Measurements from ENCODE around the gene PRKCE. TPM values are rescaled to one million over a fixed set of nuclear protein-coding genes. Genes with fewer than 3 reads are reported as not detected.

PRKCE gene
- total RNA-seq, 1 experiment from 2014 or later: 14.8 TPM

DNA sequence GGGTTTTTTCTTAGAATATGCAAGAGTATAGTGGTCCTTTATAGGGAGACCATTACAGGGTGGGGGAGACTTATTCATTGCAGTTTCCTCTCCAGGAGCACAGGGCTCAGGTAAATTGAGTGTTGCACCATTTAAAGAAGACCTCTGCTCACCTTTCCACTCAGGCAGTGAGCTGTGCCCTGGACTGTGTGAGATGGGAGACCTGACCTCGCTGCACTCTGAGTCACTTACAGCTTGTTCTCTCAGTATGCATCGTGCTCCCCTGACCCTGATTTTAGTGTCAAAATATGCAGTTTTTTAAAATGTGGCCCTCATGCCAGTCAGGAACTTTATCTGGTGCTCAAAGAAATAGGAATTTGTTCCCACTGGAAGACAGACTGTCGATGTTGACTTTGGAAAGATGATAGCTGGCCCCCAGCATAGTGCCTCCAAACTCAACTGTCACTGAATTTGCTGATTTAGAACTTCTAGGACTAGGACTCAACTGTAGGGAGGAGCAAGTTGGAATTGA is 499.0 kb downstream of the PRKCE start:
- Histone ChIP-seq H3K9me2 (ENCODE audit: insufficient read depth) (no peaks in the 10 kb centered on the region), H3K36me3 (ENCODE audit: control insufficient read depth in 1 of 2, insufficient read depth in 2 of 2, low read length in 2 of 2) (no peaks in the 10 kb centered on the region), H3K4me2 (ENCODE audit: low read length) (no peak overlapping the region), H3K27ac (ENCODE audit: low read depth, low read length) (no peak overlapping the region), H2AFZ (ENCODE audit: low read depth, low read length, poor library complexity, severe bottlenecking) (no peak overlapping the region), H3K79me2 (ENCODE audit: insufficient read depth, low read length) (no peaks in the 10 kb centered on the region), H3K27me3 (ENCODE audit: insufficient read depth, low read length) (no peaks in the 10 kb centered on the region), H3K9me3 (ENCODE audit: control insufficient read depth in 1 of 2, insufficient read depth in 1 of 2, low read depth in 1 of 2, low read length in 2 of 2) (no peaks in the 10 kb centered on the region), H4K20me1 (ENCODE audit: insufficient read depth) (no peaks in the 10 kb centered on the region), H3K4me1 (ENCODE audit: control insufficient read depth in 1 of 2, insufficient read depth in 2 of 2, low read length in 2 of 2) (peaks cover 0 to 7% of the 10 kb centered on the region in 2 experiments; a peak in 1 of 4 replicates), H3K9ac (ENCODE audit: low read length) (no peak overlapping the region), H3K4me3 (replicated peaks in 1 of 2; ENCODE audit: low read depth in 1 of 2, low read length in 2 of 2) (no peak overlapping the region)
- RAD21 ChIA-PET (ENCODE audit: low non-redundant PET in 1 of 2, low total read pairs in 2 of 2, uncharacterized antibody in 2 of 2, unreplicated experiment in 2 of 2): no interaction called here
- TF ChIP-seq CEBPB (IDR thresholded peaks at IDR 0.05; ENCODE audit: low read depth) (no peak), ZNF274 (IDR thresholded peaks at IDR 0.05; ENCODE audit: low read depth, low read length) (no peak), EZH2phosphoT487 (IDR thresholded peaks at IDR 0.05; ENCODE audit: borderline replicate concordance) (no peak), FOSL1 (IDR thresholded peaks at IDR 0.05; ENCODE audit: low read depth) (no peak), RAD21 (IDR thresholded peaks at IDR 0.05; ENCODE audit: low read depth) (no peak), ELF1 (IDR thresholded peaks at IDR 0.05; ENCODE audit: borderline replicate concordance, low read depth) (no peak), SIN3A (IDR thresholded peaks at IDR 0.05; ENCODE audit: low read depth) (no peak), CBX3 (IDR thresholded peaks at IDR 0.05; ENCODE audit: low read depth) (no peak), EGR1 (IDR thresholded peaks at IDR 0.05; ENCODE audit: low read depth) (no peak)
- TF ChIP-seq, protein P1, sequence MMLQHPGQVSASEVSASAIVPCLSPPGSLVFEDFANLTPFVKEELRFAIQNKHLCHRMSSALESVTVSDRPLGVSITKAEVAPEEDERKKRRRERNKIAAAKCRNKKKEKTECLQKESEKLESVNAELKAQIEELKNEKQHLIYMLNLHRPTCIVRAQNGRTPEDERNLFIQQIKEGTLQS (IDR thresholded peaks at IDR 0.05): no peak
- no TSS peak for BruUV-seq (replicated peaks)
- no peak for ATAC-seq
- no peak for DNase-seq (ENCODE audit: low read depth, low spot score)
- POLR2A ChIA-PET: no interaction called here
- intact Hi-C loops (cut with micrococcal nuclease): no loop called here
- CTCF ChIA-PET: no interaction called here

DNA sequence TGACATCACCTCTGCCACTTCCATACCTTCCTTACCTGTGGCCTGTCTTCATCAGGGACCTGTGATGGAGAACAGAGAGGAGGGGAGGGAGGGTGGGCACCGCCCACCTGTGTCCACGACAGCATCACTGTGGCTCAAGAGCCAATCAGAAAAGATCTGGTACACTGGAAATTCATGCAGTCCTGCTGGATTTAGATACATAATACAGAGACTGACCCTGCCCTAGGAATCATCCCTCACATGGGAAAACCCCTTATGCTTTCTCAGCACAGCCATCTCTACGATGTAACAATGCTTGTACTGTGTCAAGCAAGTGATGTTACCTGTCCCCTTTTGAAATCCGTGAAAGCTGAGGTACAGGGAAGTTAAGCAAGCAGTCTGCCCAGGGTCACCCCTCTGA is 500.1 kb downstream of the PRKCE start:
- Histone ChIP-seq H3K36me3 (ENCODE audit: control insufficient read depth in 1 of 2, insufficient read depth in 2 of 2, low read length in 2 of 2) (no peaks in the 10 kb centered on the region), H3K9me2 (ENCODE audit: insufficient read depth) (no peaks in the 10 kb centered on the region), H3K4me3 (replicated peaks in 1 of 2; ENCODE audit: low read depth in 1 of 2, low read length in 2 of 2) (no peak overlapping the region), H3K79me2 (ENCODE audit: insufficient read depth, low read length) (no peaks in the 10 kb centered on the region), H3K4me1 (ENCODE audit: control insufficient read depth in 1 of 2, insufficient read depth in 2 of 2, low read length in 2 of 2) (peaks cover 0 to 7% of the 10 kb centered on the region in 2 experiments; a peak in 1 of 4 replicates), H3K27me3 (ENCODE audit: insufficient read depth, low read length) (no peaks in the 10 kb centered on the region), H3K9ac (ENCODE audit: low read length) (no peak overlapping the region), H4K20me1 (ENCODE audit: insufficient read depth) (no peaks in the 10 kb centered on the region), H3K9me3 (ENCODE audit: control insufficient read depth in 1 of 2, insufficient read depth in 1 of 2, low read depth in 1 of 2, low read length in 2 of 2) (no peaks in the 10 kb centered on the region), H3K4me2 (ENCODE audit: low read length) (no peak overlapping the region), H3K27ac (ENCODE audit: low read depth, low read length) (no peak overlapping the region), H2AFZ (ENCODE audit: low read depth, low read length, poor library complexity, severe bottlenecking) (no peak overlapping the region)
- intact Hi-C loops (cut with micrococcal nuclease): no loop called here
- ATAC-seq: peak; percentile 32; the same call in 1 of the 2 replicates
- ChIA-PET POLR2A (no interaction called here), CTCF (no interaction called here), RAD21 (ENCODE audit: low non-redundant PET in 1 of 2, low total read pairs in 2 of 2, uncharacterized antibody in 2 of 2, unreplicated experiment in 2 of 2) (no interaction called here)
- BruUV-seq (replicated peaks): no TSS peak
- TF ChIP-seq EGR1 (IDR thresholded peaks at IDR 0.05; ENCODE audit: low read depth): no peak
- TF ChIP-seq, protein P2, sequence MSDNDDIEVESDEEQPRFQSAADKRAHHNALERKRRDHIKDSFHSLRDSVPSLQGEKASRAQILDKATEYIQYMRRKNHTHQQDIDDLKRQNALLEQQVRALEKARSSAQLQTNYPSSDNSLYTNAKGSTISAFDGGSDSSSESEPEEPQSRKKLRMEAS (IDR thresholded peaks at IDR 0.05): no peak
- TF ChIP-seq, protein P3, sequence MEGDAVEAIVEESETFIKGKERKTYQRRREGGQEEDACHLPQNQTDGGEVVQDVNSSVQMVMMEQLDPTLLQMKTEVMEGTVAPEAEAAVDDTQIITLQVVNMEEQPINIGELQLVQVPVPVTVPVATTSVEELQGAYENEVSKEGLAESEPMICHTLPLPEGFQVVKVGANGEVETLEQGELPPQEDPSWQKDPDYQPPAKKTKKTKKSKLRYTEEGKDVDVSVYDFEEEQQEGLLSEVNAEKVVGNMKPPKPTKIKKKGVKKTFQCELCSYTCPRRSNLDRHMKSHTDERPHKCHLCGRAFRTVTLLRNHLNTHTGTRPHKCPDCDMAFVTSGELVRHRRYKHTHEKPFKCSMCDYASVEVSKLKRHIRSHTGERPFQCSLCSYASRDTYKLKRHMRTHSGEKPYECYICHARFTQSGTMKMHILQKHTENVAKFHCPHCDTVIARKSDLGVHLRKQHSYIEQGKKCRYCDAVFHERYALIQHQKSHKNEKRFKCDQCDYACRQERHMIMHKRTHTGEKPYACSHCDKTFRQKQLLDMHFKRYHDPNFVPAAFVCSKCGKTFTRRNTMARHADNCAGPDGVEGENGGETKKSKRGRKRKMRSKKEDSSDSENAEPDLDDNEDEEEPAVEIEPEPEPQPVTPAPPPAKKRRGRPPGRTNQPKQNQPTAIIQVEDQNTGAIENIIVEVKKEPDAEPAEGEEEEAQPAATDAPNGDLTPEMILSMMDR (IDR thresholded peaks at IDR 0.05 in 2 of 3, conservative IDR thresholded peaks at IDR 0.05 in 1 of 3; ENCODE audit: borderline replicate concordance in 1 of 3, insufficient read depth in 1 of 3, low read depth in 2 of 3, low read length in 2 of 3): no peak
- DNase-seq (ENCODE audit: low read depth, low spot score): no peak
